Subcutaneous adipose tissue (tissue), 4 donors: Measurements from ENCODE around the gene PLD1. TPM values are rescaled to one million over a fixed set of nuclear protein-coding genes. Genes with fewer than 3 reads are reported as not detected.

Source experiments
- CTCF ChIP-seq: fragments of 450-650 bp; IDR thresholded peaks from one replicate; pipeline ENCODE4 v1.5.1; 2016; ENCODE audit warnings: low read depth, mild to moderate bottlenecking, control low read depth, antibody characterized with exemption, moderate library complexity
- total RNA-seq, 4 donors: library from RNA; depleted of rRNA; stranded (reverse); fragments of >200 nt; gene quantifications; one replicate each; pipeline ENCODE4 v1.1.0, GENCODE V29; 2016

PLD1 gene
- total RNA-seq, 4 donors from 2014 or later, result 20.5 to 48.2 (median 26.9) TPM

- TF ChIP-seq CTCF, result no peak
Observed at GRCh38 chr3:171564748-171565480, 245.4 kb downstream of the PLD1 start.

- TF ChIP-seq CTCF, result no peak
Observed at GRCh38 chr3:171563298-171563697, 247.0 kb downstream of the PLD1 start.

- TF ChIP-seq CTCF, result no peak
Observed at GRCh38 chr3:171561596-171562323, 248.5 kb downstream of the PLD1 start.

- no peak for TF ChIP-seq CTCF
Observed at GRCh38 chr3:171559586-171559985, 250.7 kb downstream of the PLD1 start.

GRCh38 chr3:171558188-171558696, 252.0 kb downstream of the PLD1 start:
- no peak for TF ChIP-seq CTCF

- TF ChIP-seq CTCF, result no peak
Observed at GRCh38 chr3:171557173-171557572, 253.1 kb downstream of the PLD1 start.

GRCh38 chr3:171556574-171557145, 253.6 kb downstream of the PLD1 start:
- no peak for TF ChIP-seq CTCF
